Left ventricle myocardium inferior (tissue), 1 donor: Measurements from ENCODE around the gene DDX55. TPM values are rescaled to one million over a fixed set of nuclear protein-coding genes. Genes with fewer than 3 reads are reported as not detected.
"Not testable (repeated sequence)": the region's sequence is repeated elsewhere in the genome, so short reads cannot be mapped to it uniquely, and the experiment has no call there.

Experiments
- DNase-seq: peaks from one replicate; pipeline ENCODE4 v3.0.0-alpha.2; 2020
- H3K27ac ChIP-seq: fragments of 200-600 bp; replicated peaks from 2 replicates; pipeline ENCODE4 v1.8.0; 2021
- H3K27me3 ChIP-seq: fragments of 200-600 bp; 2 replicates; pipeline ENCODE4 v1.8.0; 2021; ENCODE audit warnings: low read depth
- H3K36me3 ChIP-seq: fragments of 200-600 bp; 2 replicates; pipeline ENCODE4 v1.8.0; 2021
- H3K4me1 ChIP-seq: fragments of 200-600 bp; 2 replicates; pipeline ENCODE4 v1.8.0; 2021
- H3K4me3 ChIP-seq: fragments of 200-600 bp; 2 replicates; pipeline ENCODE4 v1.8.0; 2021; ENCODE audit warnings: mild to moderate bottlenecking, moderate library complexity
- H3K9me3 ChIP-seq: fragments of 200-600 bp; replicated peaks from 2 replicates; pipeline ENCODE4 v1.8.0; 2021
- CTCF ChIP-seq: fragments of 200-600 bp; IDR thresholded peaks from 2 replicates; pipeline ENCODE4 v1.8.0; 2021; ENCODE audit warnings: antibody characterized with exemption, mild to moderate bottlenecking, borderline replicate concordance
- intact Hi-C: fragments of 100-400 bp; cut with micrococcal nuclease; formaldehyde crosslinking; loops from one replicate; pipeline ENCODE4 v1.11.0; 2022
- total RNA-seq: library from RNA; stranded (reverse); fragmentation: NEBNext Ultra II Directional; extraction: Animal tissue kit (Norgen Biotek cat#: 25700); gene quantifications from one replicate; pipeline ENCODE4 v1.2.1, GENCODE V29; 2021
- donor health status: DM: no; HTN: yes; CAD: no; lungs with severe emphysema.

DDX55 gene
- total RNA-seq, 1 donor from 2014 or later: 5.3 TPM

GRCh38 chr12:123602651-123603195, 824 bp downstream of the DDX55 start:
- H3K27me3 ChIP-seq: no peaks in the 10 kb centered on the region
- no peaks in the 10 kb centered on the region for H3K9me3 ChIP-seq
- no peak for TF ChIP-seq CTCF
- peak overlapping the region; percentile 94 for H3K27ac ChIP-seq
- intact Hi-C loops: no loop called here
- H3K4me3 ChIP-seq: peak overlapping the region; percentile 82
- H3K36me3 ChIP-seq: peaks cover 48% of the 10 kb centered on the region
- H3K4me1 ChIP-seq: peaks cover 34% of the 10 kb centered on the region
- DNase-seq: no peak

GRCh38 chr12:123603495-123603894, 1.6 kb downstream of the DDX55 start:
- intact Hi-C loops, DNase-seq, H3K27ac ChIP-seq, H3K27me3 ChIP-seq, H3K9me3 ChIP-seq: not testable (repeated sequence)
- H3K4me1 ChIP-seq: peaks cover 34% of the 10 kb centered on the region
- peak overlapping the region; percentile 82 for H3K4me3 ChIP-seq
- H3K36me3 ChIP-seq: peaks cover 48% of the 10 kb centered on the region

GRCh38 chr12:123607756-123608155, 5.9 kb downstream of the DDX55 start:
- intact Hi-C loops: no loop called here
- Histone ChIP-seq H3K27ac (no peak overlapping the region), H3K36me3 (peaks cover 82% of the 10 kb centered on the region), H3K27me3 (no peaks in the 10 kb centered on the region), H3K9me3 (no peaks in the 10 kb centered on the region), H3K4me3 (no peak overlapping the region), H3K4me1 (peaks cover 10% of the 10 kb centered on the region)
- TF ChIP-seq CTCF: no peak
- no peak for DNase-seq

GRCh38 chr12:123608182-123608581, 6.3 kb downstream of the DDX55 start:
- intact Hi-C loops: no loop called here
- DNase-seq: no peak

GRCh38 chr12:123614110-123614509, 12.2 kb downstream of the DDX55 start:
- Histone ChIP-seq H3K36me3 (peaks cover 97% of the 10 kb centered on the region), H3K9me3 (no peaks in the 10 kb centered on the region), H3K27ac (peak overlapping the region; percentile 29), H3K4me3 (no peak overlapping the region), H3K4me1 (peaks cover 13% of the 10 kb centered on the region), H3K27me3 (no peaks in the 10 kb centered on the region)
- no peak for DNase-seq
- intact Hi-C loops: no loop called here
- no peak for TF ChIP-seq CTCF

More at GRCh38 chr12:123608182-123608581, 6.3 kb downstream of the DDX55 start:
- H3K9me3 ChIP-seq: no peaks in the 10 kb centered on the region
- peaks cover 6% of the 10 kb centered on the region for H3K4me1 ChIP-seq
- no peak overlapping the region for H3K27ac ChIP-seq
- H3K27me3 ChIP-seq: no peaks in the 10 kb centered on the region
- TF ChIP-seq CTCF: no peak
- H3K36me3 ChIP-seq: peaks cover 86% of the 10 kb centered on the region
- H3K4me3 ChIP-seq: no peak overlapping the region

- Histone ChIP-seq H3K9me3 (no peaks in the 10 kb centered on the region), H3K4me1 (peaks cover 13% of the 10 kb centered on the region), H3K4me3 (no peak overlapping the region), H3K27ac (peak overlapping the region; percentile 29), H3K27me3 (no peaks in the 10 kb centered on the region), H3K36me3 (peaks cover 97% of the 10 kb centered on the region)
- intact Hi-C loops: no loop called here
- DNase-seq: no peak
- no peak for TF ChIP-seq CTCF
Measured at GRCh38 chr12:123614531-123614930, 12.6 kb downstream of the DDX55 start.
